Measurements from ENCODE around the gene HUNK.
"Not testable (repeated sequence)": the region's sequence is repeated elsewhere in the genome, so short reads cannot be mapped to it uniquely, and the experiment has no call there.

HUNK gene

DNA sequence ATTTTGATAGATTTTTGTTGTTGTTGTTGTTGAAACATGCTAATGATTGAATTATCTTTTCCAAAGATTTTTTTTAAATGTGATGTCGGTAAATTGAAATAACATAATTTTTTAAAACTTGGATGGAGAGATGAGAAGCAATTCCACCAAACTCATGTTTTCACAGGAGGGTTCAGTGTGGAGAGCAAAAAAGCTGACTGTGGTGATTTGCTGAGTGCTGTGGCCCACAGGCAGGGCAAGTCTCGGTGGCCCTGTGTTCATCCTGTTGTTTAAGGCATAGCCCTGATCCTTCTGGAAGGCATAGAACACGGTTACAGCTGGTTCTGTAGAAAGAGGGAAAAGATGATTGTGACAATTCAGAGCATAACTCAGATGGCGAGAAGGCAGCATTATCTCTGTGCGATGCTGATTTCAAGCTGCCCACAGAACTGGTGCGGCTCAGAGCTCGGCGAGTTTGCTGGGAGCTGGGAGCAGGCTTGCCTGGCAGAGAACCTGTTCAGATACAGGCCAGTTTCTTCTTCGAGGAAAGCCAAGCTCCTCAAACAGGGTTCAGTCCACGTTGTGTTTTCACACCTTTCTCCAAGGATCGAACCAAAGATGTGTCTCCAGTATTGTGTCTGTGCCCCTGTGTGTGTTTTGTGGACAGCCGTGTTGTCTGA is 127.1 kb downstream of the HUNK start:
- DNase-seq (ENCODE audit: low read depth in 3 of 3): no peak

DNA sequence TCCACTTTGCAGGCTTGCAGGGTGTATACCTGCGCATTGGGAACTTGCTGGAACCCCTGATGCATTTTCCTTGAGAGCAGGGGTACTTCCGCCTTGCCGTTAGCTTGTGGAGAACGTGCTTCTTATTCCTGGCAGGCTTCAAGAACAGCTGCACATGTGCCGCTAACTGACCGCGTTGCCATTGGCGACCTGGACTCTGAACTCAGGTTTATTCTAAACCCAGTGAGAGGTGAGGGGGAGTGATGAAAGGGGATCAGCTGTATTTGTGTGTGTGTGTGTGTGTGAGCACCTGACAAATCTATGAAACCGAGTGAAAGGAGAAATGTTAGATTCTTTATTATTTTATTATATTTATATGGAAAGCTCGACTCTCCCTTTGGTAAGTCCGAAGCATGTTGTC is 128.6 kb downstream of the HUNK start:
- no peak for DNase-seq (ENCODE audit: low read depth in 3 of 3)

DNA sequence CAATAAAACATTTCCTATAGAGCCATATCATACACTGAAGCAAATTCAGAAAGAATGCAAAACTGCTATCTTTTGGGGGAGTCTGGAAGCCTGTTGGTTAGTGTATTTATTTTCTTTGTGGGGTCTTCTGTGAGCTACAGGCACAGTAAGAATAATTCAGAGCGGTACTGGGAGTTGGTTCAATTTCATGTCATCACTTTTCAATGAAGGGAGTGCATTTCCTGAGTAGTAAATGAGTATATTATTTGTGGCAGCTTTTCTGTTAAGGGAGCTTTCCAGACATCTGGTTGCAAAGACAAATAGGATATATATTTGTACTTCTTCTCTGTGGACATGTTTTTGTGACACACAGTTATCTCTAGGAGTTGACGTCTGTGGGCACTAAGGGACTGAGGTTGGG is 130.6 kb downstream of the HUNK start:
- DNase-seq (ENCODE audit: low read depth in 3 of 3): no peak

DNA sequence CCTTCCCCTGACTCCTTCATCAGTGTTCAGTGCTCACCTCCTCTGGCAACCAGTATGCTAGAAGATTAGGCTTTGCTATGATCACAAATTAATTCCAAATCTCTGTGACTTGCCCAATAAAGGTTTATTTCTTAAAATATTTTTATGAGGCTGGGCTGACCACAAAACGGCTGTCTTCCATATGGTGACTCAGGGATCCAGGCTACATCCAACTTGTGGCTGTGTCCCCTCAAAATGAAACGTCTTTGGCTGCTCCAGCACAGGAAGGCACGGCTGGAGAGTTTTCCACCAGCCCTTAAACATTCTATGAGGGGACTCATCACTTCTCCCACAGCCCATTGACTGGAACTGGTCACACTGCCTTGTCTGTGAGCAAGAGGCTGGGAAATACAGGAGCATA is 131.5 kb downstream of the HUNK start:
- DNase-seq (ENCODE audit: low read depth in 3 of 3): no peak

DNA sequence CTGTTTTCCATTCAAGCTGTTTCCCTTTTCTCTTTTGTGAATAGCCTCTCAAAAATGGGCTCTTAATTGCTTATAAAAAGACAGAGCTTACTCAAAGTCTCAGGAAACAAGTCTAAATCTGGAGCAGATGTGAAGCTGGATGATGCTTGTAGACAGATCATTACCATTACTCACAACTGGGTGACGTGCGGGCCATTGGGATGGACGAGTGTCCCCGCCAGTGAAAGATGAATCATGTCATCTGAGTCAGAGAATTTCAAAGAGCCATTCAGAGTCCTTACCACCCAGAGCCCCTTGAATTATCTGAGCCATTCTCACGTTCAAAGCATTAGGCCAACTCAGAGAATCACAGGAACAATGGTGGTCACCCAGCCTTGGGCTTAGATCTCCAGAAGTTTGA is 134.6 kb downstream of the HUNK start:
- no peak for DNase-seq (ENCODE audit: low read depth in 3 of 3)

DNA sequence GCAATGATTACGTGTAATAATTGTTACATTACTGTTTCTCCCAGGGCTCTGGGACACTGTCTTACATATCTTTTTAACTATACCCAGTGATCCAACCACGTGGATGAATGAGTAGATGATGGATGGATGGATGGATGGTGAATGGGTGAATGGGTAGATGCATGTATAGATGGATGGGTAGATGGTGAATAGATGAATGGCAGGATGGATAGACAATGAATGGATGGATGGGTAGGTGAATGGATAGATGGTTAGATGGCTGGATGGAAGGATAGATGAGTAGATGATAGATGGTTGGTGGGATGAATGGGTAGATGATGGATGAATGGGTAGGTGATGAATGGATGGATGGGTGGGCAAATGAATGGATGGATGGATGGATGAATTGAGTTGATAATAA is 135.9 kb downstream of the HUNK start:
- DNase-seq (ENCODE audit: low read depth in 3 of 3): no peak

DNA sequence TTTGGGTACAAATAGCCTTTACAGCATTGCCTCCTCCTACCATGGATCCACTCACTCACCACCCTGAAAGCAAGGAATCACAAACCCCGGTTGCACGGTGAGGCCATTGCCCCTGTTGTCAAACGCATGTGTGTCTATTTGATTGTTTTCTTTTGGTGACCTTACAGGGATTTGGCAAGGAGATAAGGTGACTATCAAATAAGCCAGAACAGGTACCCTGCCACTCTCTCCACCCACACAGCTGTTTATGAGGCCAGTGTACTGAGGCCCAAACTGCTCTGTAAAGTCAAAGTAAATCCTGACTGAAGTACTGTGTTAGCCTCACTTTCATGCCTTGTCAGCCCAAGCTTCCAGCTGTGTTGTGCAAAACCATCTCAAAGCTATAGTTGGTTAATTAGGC is 136.4 kb downstream of the HUNK start:
- DNase-seq (ENCODE audit: low read depth in 3 of 3): no peak

DNA sequence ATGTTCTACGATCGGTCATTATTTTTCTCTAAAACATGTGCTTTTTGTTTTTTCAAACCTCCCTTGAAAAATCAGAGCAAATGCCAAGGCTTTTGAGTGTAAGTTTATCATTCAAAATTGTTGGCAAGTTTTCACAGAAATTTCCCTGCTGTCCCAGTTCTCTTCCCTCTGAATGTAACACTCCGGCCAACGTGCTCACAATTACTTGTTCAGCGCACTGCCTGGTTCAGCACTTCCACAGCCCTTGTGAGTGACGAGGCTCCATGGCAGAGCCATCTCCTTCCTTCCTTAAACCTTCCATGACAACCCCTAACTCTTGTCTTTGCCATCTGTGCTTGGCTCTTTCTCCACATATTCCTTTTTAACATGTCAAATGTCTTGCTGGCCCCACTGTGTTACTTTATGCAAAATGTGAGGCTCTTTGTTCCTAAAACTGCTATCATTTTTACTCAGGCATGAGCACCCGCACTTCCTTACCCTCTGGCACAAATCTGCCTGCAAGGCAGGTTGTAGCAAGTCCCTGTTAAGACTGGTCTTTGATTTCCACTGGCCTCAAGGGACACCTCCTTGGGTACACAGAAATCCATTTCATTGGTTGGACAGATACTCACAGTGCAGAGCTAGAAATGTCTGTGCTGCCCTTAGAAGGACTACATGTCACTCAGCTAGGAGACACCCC is 142.8 kb downstream of the HUNK start:
- DNase-seq (ENCODE audit: low read depth in 3 of 3): no peak

DNA sequence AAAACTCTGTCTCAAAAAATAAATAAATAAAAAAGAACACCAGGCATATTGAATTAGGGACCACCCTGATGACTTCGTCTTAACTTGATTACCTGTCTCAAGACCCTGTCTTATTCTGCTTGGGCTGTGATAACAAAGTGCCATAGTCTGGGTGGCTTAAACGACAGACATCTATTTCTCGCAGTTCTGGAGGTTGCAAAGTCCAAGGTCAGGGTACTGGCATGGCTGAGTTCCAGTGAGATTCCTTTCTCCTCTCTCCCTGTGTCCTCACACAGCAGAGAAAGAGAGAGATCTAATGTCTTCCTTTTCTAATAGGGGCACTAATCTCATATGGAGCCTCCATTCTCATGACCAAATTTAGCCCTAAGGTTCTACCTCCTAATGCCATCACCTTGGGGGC is 145.6 kb downstream of the HUNK start:
- no peak for DNase-seq (ENCODE audit: low read depth in 3 of 3)

DNA sequence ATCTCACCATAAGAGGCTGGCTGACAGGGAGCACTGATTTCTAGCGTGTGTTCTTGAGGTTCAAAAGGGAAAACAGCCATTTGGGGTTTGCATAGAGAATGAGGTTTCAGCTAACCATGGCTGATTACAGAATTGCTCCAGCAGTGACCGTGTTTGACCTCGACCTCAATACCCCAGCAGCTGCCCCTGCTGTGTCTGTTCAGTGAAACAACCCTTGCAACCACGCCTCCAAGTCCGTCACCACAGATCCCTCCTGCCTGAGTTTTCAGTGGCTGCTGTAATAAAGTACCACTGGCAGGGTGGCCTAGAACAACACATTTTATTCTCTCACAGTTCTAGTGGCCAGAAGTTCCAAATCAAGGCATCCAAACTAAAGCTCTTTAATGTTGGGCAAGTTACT is 147.7 kb downstream of the HUNK start:
- no peak for DNase-seq (ENCODE audit: low read depth in 3 of 3)

DNA sequence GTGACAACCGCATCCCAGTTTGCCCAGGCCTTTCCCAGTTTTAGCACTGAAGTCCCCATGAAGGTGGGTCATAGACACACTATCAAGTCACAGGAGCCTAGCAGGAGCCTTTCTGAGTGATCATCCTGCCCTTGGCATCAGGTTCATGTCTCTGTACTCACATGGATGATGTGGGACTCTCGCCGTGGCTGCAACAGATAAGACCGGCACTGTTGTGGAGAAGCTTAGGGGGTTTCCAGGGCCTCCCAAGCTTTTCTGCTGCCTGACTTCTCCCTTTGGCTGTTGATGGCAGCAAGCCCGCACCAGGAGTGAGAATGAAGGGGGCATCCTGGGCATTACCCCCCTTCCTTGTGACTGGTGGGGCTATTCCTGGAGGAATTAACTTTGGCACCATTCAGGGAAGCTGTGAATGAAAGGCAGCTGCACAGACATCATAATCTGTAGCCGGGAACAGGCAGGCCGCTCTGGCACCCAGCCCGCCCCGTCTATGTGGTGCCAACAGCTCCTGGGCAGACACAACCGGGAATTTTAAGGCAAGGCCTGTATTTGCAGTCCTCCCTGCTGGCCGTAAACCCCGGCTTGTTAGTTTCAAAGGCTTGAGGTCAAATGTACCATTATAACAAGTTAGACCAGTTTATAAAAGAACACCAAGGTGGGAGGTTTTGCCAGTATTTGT is 148.6 kb downstream of the HUNK start:
- no peak for DNase-seq (ENCODE audit: low read depth in 3 of 3)

DNA sequence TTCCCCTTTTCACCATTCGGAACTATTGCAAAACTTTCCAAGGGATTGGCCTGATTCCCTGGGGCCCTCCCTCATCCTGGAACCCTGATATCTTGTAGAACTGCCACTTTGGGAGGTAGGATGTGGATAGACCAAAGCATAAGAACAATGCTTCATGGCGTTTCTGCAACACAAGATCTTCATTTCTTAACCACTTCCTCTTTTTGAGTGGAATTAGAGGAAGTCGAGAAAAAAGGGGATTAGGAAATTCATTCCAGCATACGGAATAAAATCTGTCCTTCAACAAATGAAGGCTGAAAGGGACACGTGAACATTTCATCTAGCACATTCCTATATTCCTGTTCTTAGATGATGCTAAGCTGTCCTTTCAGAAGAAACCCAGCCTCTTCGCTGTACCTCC is 149.3 kb downstream of the HUNK start:
- no peak for DNase-seq (ENCODE audit: low read depth in 3 of 3)

DNA sequence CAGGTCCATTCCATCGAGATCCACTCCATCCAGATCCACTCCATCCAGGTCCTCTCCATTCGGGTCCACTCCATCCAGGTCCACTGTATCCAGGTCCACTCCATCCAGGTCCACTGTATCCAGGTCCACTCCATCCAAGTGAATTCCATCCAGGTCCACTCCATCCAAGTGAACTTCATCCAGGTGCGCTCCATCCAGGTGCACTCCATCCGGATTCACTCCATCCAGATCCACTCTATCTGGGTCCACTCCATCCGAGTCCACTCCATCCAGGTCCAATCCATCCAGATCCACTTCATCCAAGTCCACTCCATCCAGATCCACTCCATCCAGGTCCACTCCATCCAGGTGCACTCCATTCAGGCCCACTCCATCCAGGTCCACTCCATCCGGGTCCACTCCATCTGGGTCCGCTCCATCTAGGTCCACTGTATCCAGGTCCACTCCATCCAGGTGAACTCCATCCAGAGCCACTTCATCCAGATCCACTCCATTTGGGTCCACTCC is 157.4 kb downstream of the HUNK start:
- DNase-seq (ENCODE audit: low read depth in 3 of 3): no peak

DNA sequence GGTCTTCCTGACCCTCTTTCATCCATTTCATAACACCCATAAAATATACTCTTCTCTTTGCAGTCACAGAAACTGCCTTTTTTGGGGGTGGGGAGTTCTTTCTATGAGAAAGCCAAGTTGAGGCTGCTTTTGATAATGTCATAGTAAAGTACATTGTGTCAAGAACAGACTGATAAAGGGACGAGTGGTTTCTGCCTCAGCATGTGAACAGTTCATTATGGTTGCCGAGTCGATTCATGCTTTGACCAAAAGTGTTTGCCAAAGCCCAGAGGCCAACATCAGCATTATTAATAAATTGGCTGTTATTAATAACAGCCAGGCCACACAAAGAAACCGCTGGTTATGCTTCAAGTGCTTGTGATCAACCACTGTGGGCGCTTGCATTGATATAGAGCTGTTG is 162.0 kb downstream of the HUNK start:
- no peak for DNase-seq (ENCODE audit: low read depth in 3 of 3)

DNA sequence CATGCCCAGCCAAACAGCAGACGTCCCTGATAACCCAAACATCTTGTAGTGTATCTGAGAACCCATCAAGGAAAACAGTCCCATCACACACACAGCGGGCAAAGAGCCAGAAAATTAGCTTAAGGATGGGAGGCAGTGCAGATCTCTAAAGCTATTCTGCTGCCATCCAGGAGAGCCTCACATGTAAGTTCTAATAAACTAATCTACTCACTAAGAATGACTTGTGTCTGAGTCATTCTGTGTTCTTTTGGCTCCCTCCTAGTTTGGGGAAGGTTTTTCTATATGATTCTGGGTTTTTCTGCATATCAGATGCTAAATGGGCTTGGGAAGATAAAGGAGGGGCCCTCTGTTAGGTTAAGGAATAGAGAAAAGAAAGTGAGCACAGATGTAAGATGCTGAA is 162.8 kb downstream of the HUNK start:
- DNase-seq (ENCODE audit: low read depth in 3 of 3): no peak

DNA sequence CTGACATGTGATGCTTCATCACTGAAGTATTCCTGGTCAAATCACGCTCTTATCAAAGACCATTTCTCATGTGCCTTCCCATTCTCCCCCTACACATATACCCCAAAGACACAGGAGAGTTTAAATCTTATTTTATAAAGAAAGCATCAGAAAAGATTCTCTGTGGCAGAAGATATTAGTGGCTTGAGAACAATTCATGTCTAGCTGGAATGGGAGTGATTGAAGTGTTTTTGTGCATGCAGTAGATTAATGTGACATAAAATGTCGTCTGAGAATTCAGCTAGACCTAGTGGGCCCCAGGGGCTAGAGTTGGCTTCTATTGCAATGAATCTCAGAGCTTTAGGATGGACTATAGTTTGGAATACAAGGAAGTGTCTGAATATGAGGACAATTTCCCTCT is 163.9 kb downstream of the HUNK start:
- DNase-seq (ENCODE audit: low read depth in 3 of 3): no peak

DNA sequence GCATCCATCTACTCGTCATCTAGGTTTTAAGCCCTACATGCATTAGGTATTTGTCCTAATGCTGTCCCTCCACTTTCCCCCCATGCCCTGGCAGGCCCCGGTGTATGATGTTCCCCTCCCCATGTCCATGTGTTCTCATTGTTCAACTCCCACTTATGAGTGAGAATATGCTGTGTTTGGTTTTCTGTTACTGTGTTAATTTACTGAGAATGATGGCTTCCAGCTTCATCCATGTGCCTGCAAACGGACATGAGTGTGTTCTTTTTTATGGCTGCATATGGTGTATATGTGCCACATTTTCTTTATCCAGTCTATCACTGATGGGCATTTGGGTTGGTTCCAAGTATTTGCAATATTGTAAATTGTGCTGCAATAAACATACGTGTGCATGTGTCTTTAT is 165.9 kb downstream of the HUNK start:
- not testable (repeated sequence) for DNase-seq (ENCODE audit: low read depth in 3 of 3)

DNA sequence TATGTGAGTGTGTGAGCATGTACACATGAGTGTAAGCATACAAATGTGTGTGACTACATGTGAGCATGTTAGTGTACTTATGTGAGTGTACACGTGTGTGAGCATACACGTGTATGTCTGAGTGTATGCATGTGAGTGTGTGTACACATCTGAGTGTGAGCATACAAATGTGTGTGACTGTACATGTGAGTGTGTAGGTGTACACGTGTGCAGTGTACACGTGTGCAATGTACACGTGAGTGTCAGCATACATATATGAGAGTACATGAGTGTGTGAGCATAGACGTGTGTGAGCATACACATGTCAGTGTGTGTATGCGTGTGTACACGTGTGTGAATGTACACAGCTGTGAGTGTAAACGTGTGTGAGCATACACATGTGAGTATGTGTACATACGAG is 170.6 kb downstream of the HUNK start:
- DNase-seq (ENCODE audit: low read depth in 3 of 3): no peak

DNA sequence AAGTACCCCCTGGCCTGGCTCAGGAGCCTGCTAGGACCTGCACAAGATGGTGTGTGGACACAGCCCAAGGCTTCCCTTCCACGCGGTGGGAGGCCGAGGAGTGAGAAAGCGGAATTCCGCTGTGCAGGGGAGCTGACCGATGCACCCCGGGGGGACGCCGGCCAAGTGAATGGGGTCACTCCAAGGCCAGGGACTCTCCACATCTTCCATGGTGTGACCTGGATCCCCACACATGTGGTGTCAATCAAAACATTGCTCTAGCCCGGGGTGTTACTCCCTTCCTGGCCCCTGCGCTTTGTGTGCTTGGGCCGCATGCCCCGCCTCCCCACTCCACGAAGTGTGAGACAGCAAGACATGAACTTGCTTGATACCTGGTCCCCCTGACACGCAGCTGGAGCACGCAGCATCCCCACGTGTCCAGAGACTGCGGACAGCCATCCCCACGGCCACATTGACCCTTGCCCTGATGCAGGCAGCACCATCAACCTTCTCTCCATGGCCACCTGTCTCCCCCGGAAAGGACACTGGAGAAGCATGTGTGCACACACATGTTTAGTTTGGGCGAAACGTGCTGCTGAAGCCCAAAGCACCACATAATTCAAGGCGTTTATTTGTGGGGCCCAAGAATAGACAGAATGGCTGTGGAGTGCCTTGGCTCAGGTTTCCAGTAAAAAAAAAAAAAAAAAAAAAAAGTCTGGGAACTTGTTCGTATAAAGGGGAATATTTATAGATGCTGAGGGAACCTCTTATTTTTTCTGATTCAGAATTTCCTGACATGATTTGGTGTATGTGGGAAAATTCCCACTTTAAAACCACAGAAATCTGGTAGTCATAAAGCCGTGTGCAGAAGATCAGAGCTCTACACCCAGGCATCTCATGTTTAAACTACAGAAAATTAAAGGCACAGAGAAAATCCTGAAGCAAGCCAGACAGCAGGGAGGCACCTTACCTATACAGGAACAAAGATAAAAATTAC is 171.7 kb downstream of the HUNK start:
- no peak for DNase-seq (ENCODE audit: low read depth in 3 of 3)

DNA sequence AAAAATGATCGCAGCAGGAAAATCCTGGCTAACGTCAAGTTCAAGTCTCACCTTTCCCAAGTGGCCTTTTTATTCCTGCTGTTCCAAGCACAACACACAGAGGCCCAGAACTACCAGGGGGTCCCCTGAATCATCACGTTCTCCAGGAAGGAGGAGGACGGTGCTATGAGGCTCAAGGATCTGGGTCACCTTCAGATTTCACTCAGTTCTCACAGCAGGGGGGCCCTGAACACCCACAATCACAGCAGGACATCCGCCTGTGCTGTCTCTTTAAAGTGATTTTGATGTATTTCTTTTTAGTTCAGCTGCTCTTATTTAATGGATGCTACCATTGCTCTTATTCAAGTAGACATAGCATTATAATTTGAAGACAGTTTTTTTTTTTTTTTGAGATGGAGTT is 173.4 kb downstream of the HUNK start:
- DNase-seq (ENCODE audit: low read depth in 3 of 3): no peak

DNA sequence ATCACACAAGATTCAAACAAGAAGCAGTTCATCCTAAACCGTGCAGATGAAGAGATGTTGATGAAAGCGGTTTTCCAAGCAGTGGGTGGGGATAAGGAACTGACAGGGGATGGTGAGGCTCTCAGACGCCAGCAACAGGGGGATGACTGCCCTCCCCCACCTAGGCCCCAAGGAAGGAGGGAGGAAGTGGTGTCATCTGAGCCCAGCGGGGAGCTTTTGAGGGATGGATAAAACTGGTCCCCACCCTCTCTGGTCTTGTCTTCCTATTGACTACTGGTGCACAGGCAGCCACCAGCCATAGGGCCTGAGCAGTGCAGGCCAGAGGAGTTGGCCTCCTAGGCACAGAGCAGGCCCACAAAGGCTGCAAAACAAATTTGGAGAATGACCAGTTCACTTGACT is 175.5 kb downstream of the HUNK start:
- no peak for DNase-seq (ENCODE audit: low read depth in 3 of 3)

Measured in stimulated activated CD4-positive, alpha-beta T cell treated with anti-CD3 and anti-CD28 coated beads, TNF-alpha, amount 100 ng/mL, for 24 hours (primary cell).